DND-41 (cell line): ENCODE measurements around the gene TLE1.

Source experiments
- CTCF ChIP-seq: IDR thresholded peaks from 2 replicates; pipeline ENCODE4 v1.5.1; 2012; ENCODE audit warnings: borderline replicate concordance, low read length, moderate library complexity, mild to moderate bottlenecking; ENCODE audit not compliant: poor library complexity, severe bottlenecking; ENCODE audit errors: extremely low read depth
- EZH2 ChIP-seq: IDR thresholded peaks from 3 replicates; pipeline ENCODE4 v1.6.1; 2012; ENCODE audit warnings: borderline replicate concordance, low read depth, mild to moderate bottlenecking, moderate library complexity, low read length, inconsistent platforms; ENCODE audit not compliant: severe bottlenecking

GRCh38 chr9:81536242-81537025 is 152.9 kb downstream of the TLE1 start:
- TF ChIP-seq CTCF: no peak
- no peak for TF ChIP-seq EZH2
